ENCODE data around the gene NHS.

GRCh38 chrX:17679820-17680219 lies 304.8 kb downstream of the NHS start:
- no peak for TF ChIP-seq CTCF (IDR thresholded peaks at IDR 0.05; ENCODE audit: low read depth, low read length, poor library complexity, severe bottlenecking)
- TF ChIP-seq EZH2phosphoT487 (IDR thresholded peaks at IDR 0.05; ENCODE audit: borderline replicate concordance, low read length) = no peak

All from DOHH2 (cell line).